ENCODE results near the gene ABCB1.
"Not testable (repeated sequence)": the region's sequence is repeated elsewhere in the genome, so short reads cannot be mapped to it uniquely, and the experiment has no call there.

The ABCB1 gene

GRCh38 chr7:87511510-87511909, 89.2 kb downstream of the ABCB1 start:
- DNase-seq = no peak

GRCh38 chr7:87510411-87510875, 90.2 kb downstream of the ABCB1 start:
- no peak for DNase-seq

- no peak for DNase-seq
Observed at GRCh38 chr7:87507446-87507845, 93.2 kb downstream of the ABCB1 start.

GRCh38 chr7:87506246-87507180, 94.2 kb downstream of the ABCB1 start:
- no peak for DNase-seq

- DNase-seq = no peak
Observed at GRCh38 chr7:87505557-87506245, 95.0 kb downstream of the ABCB1 start.

GRCh38 chr7:87505122-87505521, 95.6 kb downstream of the ABCB1 start:
- no peak for DNase-seq

GRCh38 chr7:87499494-87499893, 101.2 kb downstream of the ABCB1 start:
- no peak for DNase-seq

GRCh38 chr7:87498893-87499292, 101.8 kb downstream of the ABCB1 start:
- DNase-seq = no peak

- no peak for DNase-seq
Observed at GRCh38 chr7:87497482-87497881, 103.2 kb downstream of the ABCB1 start.

GRCh38 chr7:87495366-87495765, 105.3 kb downstream of the ABCB1 start:
- DNase-seq = no peak

- DNase-seq = no peak
Observed at GRCh38 chr7:87494454-87494853, 106.2 kb downstream of the ABCB1 start.

GRCh38 chr7:87483131-87483530, 117.6 kb downstream of the ABCB1 start:
- no peak for DNase-seq

GRCh38 chr7:87482115-87482514, 118.6 kb downstream of the ABCB1 start:
- DNase-seq = no peak

GRCh38 chr7:87480386-87480785, 120.3 kb downstream of the ABCB1 start:
- DNase-seq = no peak

- no peak for DNase-seq
Observed at GRCh38 chr7:87479951-87480350, 120.7 kb downstream of the ABCB1 start.

- DNase-seq = no peak
Observed at GRCh38 chr7:87476179-87476557, 124.5 kb downstream of the ABCB1 start.

- no peak for DNase-seq
Observed at GRCh38 chr7:87475359-87476178, 125.1 kb downstream of the ABCB1 start, which contains the start of gene ABCB4. Gene ABCB4 (minus strand): TSS chr7:87475680. CDS start chr7:87475465, 215 bp downstream.

GRCh38 chr7:87474533-87475358, 125.9 kb downstream of the ABCB1 start:
- DNase-seq = no peak

GRCh38 chr7:87473986-87474385, 126.7 kb downstream of the ABCB1 start:
- DNase-seq = no peak

- no peak for DNase-seq
Observed at GRCh38 chr7:87473192-87473591, 127.5 kb downstream of the ABCB1 start.

- no peak for DNase-seq
Observed at GRCh38 chr7:87471473-87471872, 129.2 kb downstream of the ABCB1 start.

- not testable (repeated sequence) for DNase-seq
Observed at GRCh38 chr7:87469204-87469603, 131.5 kb downstream of the ABCB1 start.

Data from activated gamma-delta T cell treated with Interleukin-2 at 50 U/mL for 16 hours (primary cell).